ENCODE results near the gene KRT74. TPM values are rescaled to one million over a fixed set of nuclear protein-coding genes. Genes with fewer than 3 reads are reported as not detected.
A peak's percentile ranks its signal among the peaks of the same experiment; 100 is the strongest.
"Not testable (repeated sequence)": the region's sequence is repeated elsewhere in the genome, so short reads cannot be mapped to it uniquely, and the experiment has no call there.

KRT74 gene
- total and polyA plus RNA-seq, 4 experiments from 2014 or later: not detected

DNA sequence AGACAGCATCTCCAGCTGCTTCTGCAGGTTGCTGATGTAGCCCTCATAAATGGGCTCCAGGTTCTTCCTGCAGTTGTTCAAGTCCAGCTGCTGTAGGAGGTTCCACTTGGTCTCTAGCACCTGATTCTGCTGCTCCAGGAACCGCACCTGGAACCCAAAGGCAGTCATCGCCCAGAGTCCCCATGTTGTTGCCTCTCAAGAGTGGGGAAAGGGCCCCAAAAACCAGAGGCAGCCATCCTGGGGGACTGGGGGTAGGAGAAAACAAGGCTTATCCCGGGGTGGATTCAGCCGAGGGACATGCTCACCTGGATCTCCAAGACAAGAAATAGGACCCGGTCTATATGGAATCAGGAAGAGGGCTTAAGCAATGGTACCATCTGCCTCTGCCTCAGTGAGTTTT lies 25.3 kb upstream of the KRT74 start:
- no peak overlapping the region for H3K27ac Mint-ChIP-seq
- no peak overlapping the region for H3K4me3 Mint-ChIP-seq

GRCh38 chr12:52594237-52594636 lies 20.6 kb upstream of the KRT74 start:
- H3K36me3 Mint-ChIP-seq; H3K36me3 ChIP-seq (ENCODE audit: insufficient read depth, low read length); DNase-seq; H3K4me3 Mint-ChIP-seq; H3K27me3 ChIP-seq (ENCODE audit: insufficient read depth, low read length); H3K27ac Mint-ChIP-seq; H3K4me1 Mint-ChIP-seq; H3K9me3 Mint-ChIP-seq; H3K4me1 ChIP-seq (ENCODE audit: insufficient read depth, low read length); intact Hi-C loops (cut with micrococcal nuclease); H3K4me3 ChIP-seq (ENCODE audit: low read length in 2 of 2); POLR2A ChIA-PET (ENCODE audit: partially characterized antibody); H3K9me3 ChIP-seq (ENCODE audit: control insufficient read depth in 1 of 2, low read length in 2 of 2); H3K27ac ChIP-seq (ENCODE audit: low read depth, low read length): not testable (repeated sequence)
- CTCF ChIA-PET (ENCODE audit: partially characterized antibody): interaction anchor here (0.8 kb wide), 1 partner anchor 10 kb away, joined by 3 read pairs; no protein-coding TSS in a partner anchor
- peaks cover 9 to 12% of the 10 kb centered on the region in 2 donors for H3K27me3 Mint-ChIP-seq

More for the DNA sequence above, 25.3 kb upstream of the KRT74 start:
- Mint-ChIP-seq H3K4me1 (peaks cover 2 to 18% (median 10%) of the 10 kb centered on the region in 4 donors), H3K36me3 (no peaks in the 10 kb centered on the region), H3K9me3 (no peaks in the 10 kb centered on the region), H3K27me3 (peaks cover 16 to 17% of the 10 kb centered on the region in 2 donors)
- H3K4me1 ChIP-seq (ENCODE audit: insufficient read depth, low read length): peaks cover 4% of the 10 kb centered on the region
- H3K4me3 ChIP-seq (ENCODE audit: low read length in 2 of 2): no peak overlapping the region
- no peaks in the 10 kb centered on the region for H3K9me3 ChIP-seq (ENCODE audit: control insufficient read depth in 1 of 2, low read length in 2 of 2)
- intact Hi-C loops (cut with micrococcal nuclease): no loop called here
- ChIA-PET CTCF (ENCODE audit: partially characterized antibody) (no interaction called here), POLR2A (ENCODE audit: partially characterized antibody) (no interaction called here)
- DNase-seq: no peak
- H3K27me3 ChIP-seq (ENCODE audit: insufficient read depth, low read length): no peaks in the 10 kb centered on the region
- no peak overlapping the region for H3K27ac ChIP-seq (ENCODE audit: low read depth, low read length)
- H3K36me3 ChIP-seq (ENCODE audit: insufficient read depth, low read length): no peaks in the 10 kb centered on the region

GRCh38 chr12:52591521-52591920 lies 17.9 kb upstream of the KRT74 start:
- H3K4me1 ChIP-seq (ENCODE audit: insufficient read depth, low read length): peaks cover 7% of the 10 kb centered on the region
- CTCF ChIA-PET (ENCODE audit: partially characterized antibody): no interaction called here
- H3K27ac ChIP-seq (ENCODE audit: low read depth, low read length): no peak overlapping the region
- no peaks in the 10 kb centered on the region for H3K9me3 ChIP-seq (ENCODE audit: control insufficient read depth in 1 of 2, low read length in 2 of 2)
- Mint-ChIP-seq H3K36me3 (no peaks in the 10 kb centered on the region), H3K27me3 (peaks cover 0 to 7% of the 10 kb centered on the region in 2 donors), H3K4me3 (no peak overlapping the region), H3K9me3 (no peaks in the 10 kb centered on the region), H3K27ac (peak overlapping the region in 2 of 7 donors; percentile 77 to 78), H3K4me1 (peaks cover 3 to 17% (median 8%) of the 10 kb centered on the region in 4 donors)
- no peaks in the 10 kb centered on the region for H3K36me3 ChIP-seq (ENCODE audit: insufficient read depth, low read length)
- H3K27me3 ChIP-seq (ENCODE audit: insufficient read depth, low read length): no peaks in the 10 kb centered on the region
- no peak overlapping the region for H3K4me3 ChIP-seq (ENCODE audit: low read length in 2 of 2)
- intact Hi-C loops (cut with micrococcal nuclease): no loop called here
- POLR2A ChIA-PET (ENCODE audit: partially characterized antibody): no interaction called here
- no peak for DNase-seq

DNA sequence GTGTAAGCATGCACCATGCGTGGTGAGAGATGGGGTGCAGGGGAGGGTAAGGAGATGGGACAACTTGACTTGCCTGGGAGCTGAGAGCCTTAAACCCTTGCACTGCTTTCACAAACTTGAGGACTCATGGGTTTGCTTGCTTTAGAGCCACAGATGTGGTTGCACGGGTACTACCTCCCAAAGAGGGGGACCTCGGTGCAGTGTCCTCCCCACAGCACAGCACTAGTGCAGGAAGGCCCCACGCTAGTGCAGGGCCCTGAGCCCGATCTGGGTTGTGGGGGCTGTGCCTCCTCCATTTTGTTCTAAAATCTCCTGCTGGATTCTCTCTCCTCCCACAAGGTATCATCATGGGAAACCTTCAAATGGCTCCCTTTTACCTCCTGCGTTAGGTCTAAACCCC lies 16.4 kb upstream of the KRT74 start:
- Histone ChIP-seq H3K27ac (ENCODE audit: low read depth, low read length) (no peak overlapping the region), H3K4me1 (ENCODE audit: insufficient read depth, low read length) (peaks cover 20% of the 10 kb centered on the region), H3K27me3 (ENCODE audit: insufficient read depth, low read length) (no peaks in the 10 kb centered on the region), H3K4me3 (ENCODE audit: low read length in 2 of 2) (no peak overlapping the region), H3K9me3 (ENCODE audit: control insufficient read depth in 1 of 2, low read length in 2 of 2) (no peaks in the 10 kb centered on the region), H3K36me3 (ENCODE audit: insufficient read depth, low read length) (no peaks in the 10 kb centered on the region)
- intact Hi-C loops (cut with micrococcal nuclease): no loop called here
- Mint-ChIP-seq H3K4me1 (peaks cover 15 to 32% (median 21%) of the 10 kb centered on the region in 4 donors), H3K27me3 (peaks cover 0 to 7% of the 10 kb centered on the region in 2 donors), H3K36me3 (no peaks in the 10 kb centered on the region), H3K4me3 (no peak overlapping the region), H3K9me3 (no peaks in the 10 kb centered on the region), H3K27ac (peak overlapping the region in 2 of 7 donors; percentile 15 to 59)
- ChIA-PET CTCF (ENCODE audit: partially characterized antibody) (interaction anchor here (0.6 to 17.5 kb wide), 4 partner anchors 12 to 391 kb away, joined by 3 to 317 read pairs (median 5); no protein-coding TSS in a partner anchor), POLR2A (ENCODE audit: partially characterized antibody) (interaction anchor here (1.0 kb wide), 1 partner anchor 59 kb away, joined by 3 read pairs; no protein-coding TSS in a partner anchor)
- DNase-seq: no peak

DNA sequence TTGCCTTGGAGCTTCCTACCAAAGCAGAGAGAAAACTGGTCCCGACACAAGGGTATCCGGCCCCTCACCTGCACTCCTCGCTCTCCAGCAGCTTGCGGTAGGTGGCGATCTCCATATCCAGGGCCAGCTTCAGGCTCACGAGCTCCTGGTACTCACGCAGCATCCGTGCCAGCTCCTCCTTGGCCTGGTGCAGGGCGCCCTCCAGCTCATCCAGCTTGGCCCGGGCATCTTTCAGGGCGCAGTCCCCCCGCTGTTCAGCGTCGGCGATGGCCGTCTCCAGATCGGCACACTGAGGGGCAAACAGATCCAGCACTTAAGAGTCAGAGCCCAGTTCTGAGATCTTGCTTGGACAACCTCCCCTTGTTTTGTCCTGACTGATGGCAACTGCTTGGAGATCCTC lies 13.9 kb upstream of the KRT74 start:
- Histone ChIP-seq H3K4me1 (ENCODE audit: insufficient read depth, low read length) (peaks cover 25% of the 10 kb centered on the region), H3K4me3 (ENCODE audit: low read length in 2 of 2) (no peak overlapping the region), H3K36me3 (ENCODE audit: insufficient read depth, low read length) (no peaks in the 10 kb centered on the region), H3K27me3 (ENCODE audit: insufficient read depth, low read length) (no peaks in the 10 kb centered on the region), H3K9me3 (ENCODE audit: control insufficient read depth in 1 of 2, low read length in 2 of 2) (no peaks in the 10 kb centered on the region), H3K27ac (ENCODE audit: low read depth, low read length) (no peak overlapping the region)
- no peak for DNase-seq
- Mint-ChIP-seq H3K27me3 (peaks cover 0 to 2% of the 10 kb centered on the region in 2 donors), H3K9me3 (no peaks in the 10 kb centered on the region), H3K4me1 (peaks cover 19 to 42% (median 27%) of the 10 kb centered on the region in 4 donors), H3K27ac (peak overlapping the region in 5 of 7 donors; percentile 43 to 82 (median 78)), H3K4me3 (peak overlapping the region in 1 of 8 donors; percentile 26), H3K36me3 (no peaks in the 10 kb centered on the region)
- ChIA-PET CTCF (ENCODE audit: partially characterized antibody) (interaction anchor here (3.5 to 17.5 kb wide), 4 partner anchors 25 to 292 kb away, joined by 20 to 317 read pairs (median 113); no protein-coding TSS in a partner anchor), POLR2A (ENCODE audit: partially characterized antibody) (interaction anchor here (1.6 to 2.8 kb wide), 2 partner anchors 14 to 57 kb away, joined by 3 to 9 read pairs; no protein-coding TSS in a partner anchor)
- intact Hi-C loops (cut with micrococcal nuclease): loop anchor here (2.0 to 10.0 kb wide), 3 partner anchors 103 to 433 kb away; no protein-coding TSS in a partner anchor

GRCh38 chr12:52585946-52586345 lies 12.3 kb upstream of the KRT74 start:
- Mint-ChIP-seq H3K27me3 (peaks cover 0 to 2% of the 10 kb centered on the region in 2 donors), H3K4me3 (peak overlapping the region in 4 of 8 donors; percentile 13 to 30 (median 26)), H3K27ac (peak overlapping the region; percentile 12 to 95 (median 85)), H3K9me3 (no peaks in the 10 kb centered on the region), H3K36me3 (no peaks in the 10 kb centered on the region), H3K4me1 (peaks cover 19 to 42% (median 27%) of the 10 kb centered on the region in 4 donors)
- Histone ChIP-seq H3K4me3 (ENCODE audit: low read length in 2 of 2) (no peak overlapping the region), H3K9me3 (ENCODE audit: control insufficient read depth in 1 of 2, low read length in 2 of 2) (no peaks in the 10 kb centered on the region), H3K4me1 (ENCODE audit: insufficient read depth, low read length) (peaks cover 25% of the 10 kb centered on the region), H3K27ac (ENCODE audit: low read depth, low read length) (no peak overlapping the region), H3K36me3 (ENCODE audit: insufficient read depth, low read length) (no peaks in the 10 kb centered on the region), H3K27me3 (ENCODE audit: insufficient read depth, low read length) (no peaks in the 10 kb centered on the region)
- peak; percentile 65 to 92 (median 85) for DNase-seq
- intact Hi-C loops (cut with micrococcal nuclease): loop anchor here (1.0 to 10.0 kb wide), 4 partner anchors 24 to 431 kb away; no protein-coding TSS in a partner anchor
- ChIA-PET POLR2A (ENCODE audit: partially characterized antibody) (interaction anchor here (0.8 to 4.0 kb wide), 14 partner anchors 20 to 421 kb away, joined by 3 to 54 read pairs (median 4); partner anchors contain the start of gene EIF4B), CTCF (ENCODE audit: partially characterized antibody) (interaction anchor here (0.6 to 17.5 kb wide), 16 partner anchors 19 to 431 kb away, joined by 3 to 317 read pairs (median 4); no protein-coding TSS in a partner anchor)

DNA sequence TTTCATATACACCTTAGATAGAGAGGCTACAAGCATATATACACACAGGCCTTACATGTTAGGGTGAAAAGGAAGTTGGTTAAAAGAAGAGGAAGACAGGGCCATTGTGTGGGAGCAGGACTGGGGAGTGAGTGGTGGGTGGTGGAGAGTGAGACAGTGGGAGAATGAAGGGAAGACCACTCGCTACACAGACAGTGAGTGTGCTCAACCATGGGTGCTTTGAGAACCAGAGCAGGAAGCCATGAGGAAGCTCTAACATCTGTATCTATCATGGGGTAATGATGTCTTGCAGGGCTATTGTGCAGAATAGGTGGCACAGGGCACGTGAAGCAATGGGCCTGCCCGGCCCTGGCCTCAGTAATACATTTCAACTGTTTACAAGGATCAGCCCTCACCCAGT lies 11.4 kb upstream of the KRT74 start:
- peaks cover 19 to 48% (median 27%) of the 10 kb centered on the region in 4 donors for H3K4me1 Mint-ChIP-seq
- H3K36me3 Mint-ChIP-seq: no peaks in the 10 kb centered on the region
- Histone ChIP-seq H3K9me3 (ENCODE audit: control insufficient read depth in 1 of 2, low read length in 2 of 2) (no peaks in the 10 kb centered on the region), H3K27ac (ENCODE audit: low read depth, low read length) (no peak overlapping the region), H3K27me3 (ENCODE audit: insufficient read depth, low read length) (no peaks in the 10 kb centered on the region), H3K36me3 (ENCODE audit: insufficient read depth, low read length) (no peaks in the 10 kb centered on the region), H3K4me3 (ENCODE audit: low read length in 2 of 2) (no peak overlapping the region), H3K4me1 (ENCODE audit: insufficient read depth, low read length) (peaks cover 25% of the 10 kb centered on the region)
- H3K9me3 Mint-ChIP-seq: no peaks in the 10 kb centered on the region
- H3K27me3 Mint-ChIP-seq: no peaks in the 10 kb centered on the region
- peak overlapping the region in 2 of 8 donors; percentile 13 to 14 for H3K4me3 Mint-ChIP-seq
- ChIA-PET CTCF (ENCODE audit: partially characterized antibody) (interaction anchor here (0.8 to 17.5 kb wide), 12 partner anchors 9 to 396 kb away, joined by 3 to 317 read pairs (median 7); no protein-coding TSS in a partner anchor), POLR2A (ENCODE audit: partially characterized antibody) (interaction anchor here (0.6 to 4.0 kb wide), 8 partner anchors 21 to 295 kb away, joined by 3 to 54 read pairs (median 6); no protein-coding TSS in a partner anchor)
- intact Hi-C loops (cut with micrococcal nuclease): loop anchor here (5.0 to 10.0 kb wide), 2 partner anchors 213 to 430 kb away; no protein-coding TSS in a partner anchor
- DNase-seq: no peak
- peak overlapping the region in 6 of 7 donors; percentile 18 to 95 (median 82) for H3K27ac Mint-ChIP-seq

All from CD4-positive, alpha-beta memory T cell (primary cell).